ENCODE measurements around the gene SH3TC2.

SH3TC2 gene

DNA sequence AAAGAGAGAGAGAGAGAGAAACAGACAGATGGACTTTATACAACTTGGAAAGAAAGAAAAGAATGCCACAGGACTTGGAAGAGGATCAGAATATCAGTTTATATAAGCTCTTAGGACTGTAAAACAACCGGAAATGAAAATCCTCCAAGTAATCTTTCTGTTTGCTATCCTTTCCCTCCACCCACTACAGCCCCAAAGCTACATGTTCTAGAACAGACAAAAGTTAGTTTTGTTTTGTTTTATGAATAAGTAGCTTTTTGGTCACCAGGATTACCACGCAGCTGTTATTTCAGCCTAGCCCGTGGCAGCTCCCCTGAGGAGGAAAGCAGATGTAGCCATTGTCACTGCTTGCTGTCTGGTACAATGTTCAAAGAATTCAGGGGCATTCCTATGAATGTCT, 66.6 kb downstream of the SH3TC2 start:
- no peak for DNase-seq

DNA sequence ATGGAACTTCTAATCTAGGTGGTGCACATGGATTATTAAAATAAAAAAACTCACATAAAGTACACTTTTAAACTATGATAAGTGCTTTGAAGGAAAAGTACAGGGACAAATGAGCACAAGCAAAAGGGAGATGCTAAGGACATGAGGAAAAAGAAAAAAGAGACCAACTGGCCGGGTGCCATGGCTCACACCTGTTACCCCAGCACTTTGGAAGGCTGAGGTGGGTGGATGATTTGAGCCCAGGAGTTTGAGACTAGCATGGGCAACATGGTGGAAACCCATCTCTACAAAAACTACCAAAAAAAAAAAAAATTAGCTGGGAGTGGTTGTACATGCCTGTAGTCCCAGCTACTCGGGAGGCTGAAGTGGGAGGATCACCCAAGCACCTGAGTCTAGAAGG, 67.1 kb downstream of the SH3TC2 start:
- no peak for DNase-seq

DNA sequence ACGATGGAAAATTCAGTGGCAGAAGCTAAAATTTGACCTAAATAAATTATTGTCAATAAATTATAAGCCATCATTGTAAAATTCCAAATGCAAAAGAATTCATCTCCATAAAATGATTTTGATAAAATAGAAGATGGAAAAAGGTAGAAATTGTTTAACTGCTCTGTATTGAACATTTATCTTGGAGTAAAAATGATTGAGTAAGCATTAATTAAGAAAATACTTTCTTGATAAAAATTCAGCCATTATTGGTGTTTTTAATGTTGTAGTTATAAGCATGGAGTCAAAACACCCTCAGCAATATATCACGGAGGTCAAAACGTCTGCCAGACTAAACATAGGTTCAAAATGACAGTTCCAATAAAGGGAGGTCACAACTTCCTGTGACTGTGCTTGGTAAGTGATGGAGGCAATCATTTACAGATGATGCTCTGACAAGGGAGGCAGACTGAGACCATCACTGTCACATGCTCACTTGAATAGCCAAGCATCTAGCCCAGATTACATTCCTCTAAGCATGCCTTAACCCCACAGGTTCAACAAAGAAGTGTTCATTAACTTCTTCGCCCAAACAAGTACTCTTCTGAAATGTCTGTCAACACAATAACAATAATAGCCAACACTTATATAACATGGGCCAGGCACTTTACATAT, 69.5 kb downstream of the SH3TC2 start:
- DNase-seq = no peak

GRCh38 chr5:148992265-148992664, 70.6 kb downstream of the SH3TC2 start:
- DNase-seq = no peak

DNA sequence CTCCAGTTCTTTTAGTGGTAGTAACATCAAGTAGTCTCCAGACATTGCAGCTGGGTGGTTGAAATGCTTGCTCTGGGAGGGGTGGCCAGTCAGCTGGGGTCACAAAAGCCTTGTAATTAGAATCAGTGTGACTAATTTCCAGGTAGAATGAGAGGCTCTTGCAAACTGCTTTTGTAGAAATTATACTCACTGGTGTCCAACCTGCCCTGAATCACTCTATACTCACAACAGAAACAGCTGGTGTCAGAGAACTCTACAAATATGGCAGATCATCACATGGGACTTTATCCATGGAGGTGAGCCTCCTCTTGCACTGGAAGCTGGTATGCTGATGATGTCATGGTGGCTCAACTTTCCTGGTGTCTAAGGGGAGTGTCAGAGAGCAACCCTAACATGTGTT, 71.3 kb downstream of the SH3TC2 start:
- no peak for DNase-seq

GRCh38 chr5:148990817-148991216, 72.0 kb downstream of the SH3TC2 start:
- no peak for DNase-seq

GRCh38 chr5:148989567-148989966, 73.3 kb downstream of the SH3TC2 start:
- DNase-seq = no peak

GRCh38 chr5:148988328-148988727, 74.5 kb downstream of the SH3TC2 start:
- DNase-seq = no peak

- no peak for DNase-seq
These were observed 76.2 kb downstream of the SH3TC2 start for GRCh38 chr5:148986636-148987035.

DNA sequence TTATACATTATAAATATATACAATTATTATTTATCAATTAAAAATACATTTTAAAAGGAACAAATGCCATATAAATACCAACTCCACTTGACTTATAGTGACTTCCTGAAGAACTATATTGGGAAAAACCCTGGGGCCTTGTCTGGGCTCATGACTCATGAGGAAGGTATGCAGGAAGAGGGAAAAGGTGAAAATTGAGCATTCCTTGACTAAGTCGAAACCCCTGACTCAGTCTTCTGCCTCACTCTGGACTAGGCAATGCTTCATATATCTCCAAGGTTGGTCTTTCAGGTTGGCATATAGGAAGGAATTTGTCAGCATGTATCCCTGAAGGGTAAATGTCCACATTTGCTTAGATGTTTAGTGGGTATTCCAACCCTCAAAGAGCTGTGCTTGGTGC, 78.5 kb downstream of the SH3TC2 start:
- DNase-seq = no peak

- DNase-seq = no peak
These were observed 81.5 kb downstream of the SH3TC2 start for GRCh38 chr5:148981353-148981752.

DNA sequence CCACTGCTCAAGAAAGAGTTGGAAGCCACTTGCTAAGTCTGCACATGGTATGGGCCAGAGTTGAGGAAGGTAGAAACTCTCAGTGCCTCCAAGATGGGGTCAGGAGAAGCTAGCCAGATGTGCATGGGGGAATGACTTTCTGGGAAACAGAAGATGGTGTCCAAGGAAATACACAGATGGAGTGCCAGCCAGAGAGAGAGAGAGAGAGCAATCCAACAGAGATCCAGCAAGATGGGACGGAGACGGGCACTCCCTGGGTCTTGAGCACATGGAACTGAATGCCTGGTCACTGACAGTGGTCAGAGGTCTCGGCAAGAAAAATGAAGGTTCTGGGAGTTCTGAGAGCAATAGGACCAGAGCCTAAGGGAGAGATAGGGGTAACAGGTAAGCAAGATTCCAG, 82.1 kb downstream of the SH3TC2 start:
- no peak for DNase-seq

DNA sequence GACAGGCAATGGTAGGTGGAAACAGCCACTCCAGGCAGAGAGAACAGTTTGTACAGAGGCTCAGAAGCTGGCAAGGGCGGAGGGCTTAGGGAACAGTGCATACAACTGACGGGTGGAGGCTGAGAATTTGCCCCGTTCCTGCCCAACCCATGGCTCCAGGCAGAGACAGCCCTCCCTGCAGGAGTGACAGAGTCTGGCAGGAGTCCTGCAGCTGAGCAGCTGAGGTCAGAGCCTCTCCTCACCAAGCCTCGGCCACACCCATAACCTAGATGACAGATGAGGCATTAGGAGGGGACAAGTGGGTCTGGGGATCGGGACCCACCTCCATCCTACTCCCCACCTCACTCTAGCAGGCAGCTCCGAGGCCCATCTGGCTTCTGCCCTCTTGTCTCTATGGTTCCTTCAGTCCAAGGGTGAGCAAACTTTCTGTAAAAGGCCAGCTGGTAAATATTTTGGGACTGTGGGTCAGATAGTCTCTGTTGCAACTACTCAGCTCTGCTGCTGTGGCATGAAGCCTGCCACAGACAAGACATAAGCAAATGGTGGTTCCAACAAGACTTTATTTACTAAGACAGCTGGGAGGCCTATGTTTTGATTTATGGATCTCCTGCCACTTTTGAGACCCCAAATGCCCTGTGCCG, 83.7 kb downstream of the SH3TC2 start:
- no peak for DNase-seq

DNA sequence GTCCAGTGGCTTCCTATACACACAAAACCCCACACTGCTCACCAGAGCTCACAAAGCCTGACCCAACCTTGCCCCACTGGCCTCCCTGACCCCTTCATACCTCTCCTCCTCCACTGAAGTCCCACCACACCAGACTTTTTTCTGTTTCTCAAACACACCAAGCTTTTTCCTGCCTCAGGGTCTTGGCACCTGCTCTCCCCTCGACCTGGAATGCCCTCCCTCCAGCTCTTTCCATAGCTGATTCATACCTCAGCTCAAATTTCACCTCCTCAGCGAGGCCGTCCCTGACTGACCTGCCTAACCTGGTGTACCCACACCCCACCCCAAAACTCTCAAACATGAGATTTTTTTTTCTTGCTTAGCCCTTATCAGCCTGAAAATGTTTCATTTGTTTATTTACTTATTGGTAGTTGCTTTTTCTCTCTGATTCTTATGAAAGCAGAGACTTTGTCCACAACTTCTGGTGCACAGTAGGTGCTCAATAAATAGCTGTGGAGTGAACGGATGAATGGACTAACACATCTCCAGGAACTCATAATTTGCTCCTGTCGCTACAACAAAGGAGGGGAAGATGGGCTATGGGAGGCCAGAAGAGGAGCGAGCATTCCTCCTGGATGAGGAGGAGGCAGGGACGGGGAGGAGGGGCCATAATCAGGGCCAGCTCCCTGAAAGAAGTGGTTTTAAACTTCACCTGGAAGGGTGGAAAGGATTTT, 84.3 kb downstream of the SH3TC2 start:
- no peak for DNase-seq

DNA sequence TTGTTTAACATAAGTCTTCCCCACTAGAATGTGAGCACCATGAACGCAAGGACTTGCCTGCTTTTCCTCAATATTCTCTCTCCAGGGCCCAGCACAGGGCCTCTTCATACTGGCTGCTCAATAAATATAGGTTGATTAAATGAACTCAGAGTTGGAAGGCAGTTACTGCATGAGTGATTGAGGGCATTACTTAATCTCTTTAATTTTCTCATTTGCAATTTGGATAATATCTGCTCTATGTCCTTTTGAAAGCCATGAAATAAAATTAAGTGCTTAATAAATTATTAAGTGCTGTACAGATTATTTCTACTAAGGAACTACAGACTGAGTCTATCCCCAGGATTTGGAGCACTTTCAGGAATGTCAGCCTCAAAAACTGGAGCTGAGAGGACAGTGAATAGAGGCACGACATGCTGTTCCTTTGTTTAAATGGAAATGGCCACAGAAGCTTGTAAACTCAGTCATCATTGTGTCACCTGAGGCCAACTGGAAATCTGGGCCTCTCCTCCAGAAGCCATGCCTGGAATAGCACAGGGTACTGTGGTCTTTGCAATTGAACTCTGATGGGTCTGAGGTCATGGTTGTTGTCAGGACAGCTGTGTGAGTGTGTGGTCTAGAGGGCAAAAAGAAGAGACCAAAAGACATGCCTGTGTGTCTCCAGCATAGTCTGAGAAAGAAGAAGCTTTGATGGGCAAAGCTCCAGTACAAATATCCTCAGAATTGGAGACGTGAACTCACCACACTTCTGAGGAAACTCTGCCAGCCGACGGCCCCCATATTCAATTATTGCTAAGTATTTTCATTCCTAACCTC, 86.1 kb downstream of the SH3TC2 start:
- DNase-seq = no peak

GRCh38 chr5:148974642-148975327, 88.1 kb downstream of the SH3TC2 start:
- no peak for DNase-seq

- DNase-seq = no peak
These were observed 89.4 kb downstream of the SH3TC2 start for GRCh38 chr5:148973455-148973854.

DNA sequence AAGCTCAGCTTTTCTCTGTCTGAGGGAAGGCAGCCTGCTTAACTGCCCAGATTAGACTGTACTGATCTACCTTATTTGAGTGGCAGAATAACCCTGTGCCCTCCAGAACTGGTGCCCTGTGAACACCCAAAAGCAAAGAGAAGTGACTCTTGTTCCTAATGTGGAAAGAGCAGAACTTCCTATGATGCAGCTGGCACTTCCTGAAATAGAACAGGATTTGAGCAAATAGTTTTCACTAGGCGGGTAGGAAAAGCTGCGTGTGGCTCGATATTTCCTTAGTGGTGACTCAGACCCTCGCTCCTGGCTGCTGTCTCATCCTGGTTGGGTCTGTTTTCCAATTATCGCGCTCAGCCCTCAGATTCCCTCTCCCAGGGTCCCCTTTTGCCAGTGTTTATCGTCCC, 89.9 kb downstream of the SH3TC2 start:
- no peak for DNase-seq

- DNase-seq = no peak
These were observed 90.5 kb downstream of the SH3TC2 start for GRCh38 chr5:148972396-148972795.

DNA sequence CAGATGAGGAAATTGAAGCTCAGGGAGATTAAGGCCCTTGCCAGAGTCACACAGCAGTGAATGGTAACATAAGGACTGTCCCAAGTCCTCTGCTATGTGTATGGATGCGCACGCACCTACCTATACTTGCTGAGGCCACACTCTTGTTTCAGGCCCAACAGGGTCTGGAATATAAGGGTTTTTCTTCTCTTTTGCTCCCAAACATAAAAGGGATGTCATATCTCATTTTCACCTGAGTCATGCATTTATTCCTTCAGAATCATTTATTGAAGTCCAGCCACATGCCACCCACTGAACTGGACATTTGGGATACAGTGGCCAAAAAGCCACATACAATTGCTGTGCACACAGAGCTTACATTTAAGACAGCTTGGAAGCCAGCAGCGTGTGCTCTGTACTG, 92.0 kb downstream of the SH3TC2 start:
- DNase-seq = no peak

DNA sequence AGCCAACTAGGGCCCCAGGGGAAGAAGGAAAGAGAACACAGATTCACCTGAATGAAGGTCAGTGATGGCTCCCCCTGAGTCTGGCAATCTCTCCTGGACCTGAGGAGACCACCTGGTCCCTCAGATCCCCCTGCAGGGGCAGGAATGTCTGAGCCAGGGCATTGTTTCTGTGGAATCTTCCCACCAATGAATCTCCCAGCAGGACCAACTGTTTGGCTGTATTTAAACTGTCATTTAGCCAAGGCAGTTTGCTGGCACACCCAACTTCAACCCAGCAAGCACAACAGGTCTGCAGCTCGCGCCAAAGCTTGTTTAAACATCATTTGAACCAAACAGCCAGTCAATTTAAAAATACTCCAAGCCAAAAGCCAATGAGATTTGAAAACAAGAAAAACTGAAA, 92.6 kb downstream of the SH3TC2 start:
- DNase-seq = no peak

DNA sequence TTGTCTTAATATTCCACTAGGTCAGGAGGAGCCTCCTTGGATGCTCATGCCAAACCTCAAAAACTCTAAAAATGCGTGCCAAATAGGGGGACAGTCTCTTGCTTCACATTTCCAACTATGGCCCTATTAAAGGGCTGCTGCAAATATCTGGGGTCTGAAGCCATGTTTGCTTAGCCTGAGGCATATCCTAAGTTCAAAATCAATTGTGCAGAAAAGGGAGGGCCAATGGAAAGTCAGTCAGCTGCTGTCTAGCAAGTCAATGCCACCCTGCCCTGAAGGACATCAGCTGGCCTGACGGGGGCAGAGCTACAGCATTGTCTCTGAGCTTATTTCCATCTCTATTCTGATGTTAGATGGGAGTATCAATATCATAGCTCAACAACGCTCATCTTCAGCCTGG, 93.6 kb downstream of the SH3TC2 start:
- no peak for DNase-seq

GRCh38 chr5:148968311-148968710, 94.6 kb downstream of the SH3TC2 start:
- DNase-seq = no peak

Data from stimulated activated CD4-positive, alpha-beta T cell treated with anti-CD3 and anti-CD28 coated beads, Interleukin-2, amount 100 ng/mL, for 48 hours (primary cell).